Measurements from ENCODE around the gene ZCCHC8. TPM values are rescaled to one million over a fixed set of nuclear protein-coding genes. Genes with fewer than 3 reads are reported as not detected.

The ZCCHC8 gene
- total and polyA plus RNA-seq, 2 of the 8 experiments (the other 6 are each of a cell fraction or from before 2014, with no cell fraction given), result 13.8 to 28.9 TPM

- Histone ChIP-seq H3K23ac (ENCODE audit: insufficient read length) (no peak overlapping the region), H3K36me3 (ENCODE audit: control insufficient read depth in 2 of 4, insufficient read depth in 4 of 4, low read length in 3 of 4) (peaks cover 19 to 57% (median 43%) of the 10 kb centered on the region in 4 experiments), H3K27ac (ENCODE audit: low read depth, low read length) (no peak overlapping the region), H3K79me1 (ENCODE audit: low read depth, low read length) (no peaks in the 10 kb centered on the region), H2BK5ac (ENCODE audit: low read depth, low read length) (no peak overlapping the region), H4K91ac (replicated peaks; ENCODE audit: insufficient read length, low read length) (no peak overlapping the region), H3K79me2 (ENCODE audit: control insufficient read depth in 1 of 2, insufficient read depth in 2 of 2, low read length in 2 of 2) (no peaks in the 10 kb centered on the region), H3K9ac (replicated peaks in 1 of 4; ENCODE audit: extremely low read depth in 1 of 4, low read depth in 3 of 4, low read length in 3 of 4) (no peak overlapping the region), H3K9me3 (ENCODE audit: insufficient read depth in 2 of 2, low read depth in 1 of 2, low read length in 1 of 2) (no peaks in the 10 kb centered on the region), H2AFZ (ENCODE audit: low read length) (no peak overlapping the region), H2AK5ac (ENCODE audit: low read depth, low read length) (no peak overlapping the region), H3K18ac (ENCODE audit: extremely low read depth, low read length) (no peak overlapping the region), H4K5ac (ENCODE audit: insufficient read length, low read depth, low read length) (no peak overlapping the region), H3K27me3 (replicated peaks in 1 of 4; ENCODE audit: control insufficient read depth in 3 of 4, extremely low read depth in 1 of 4, insufficient read depth in 3 of 4, low read length in 3 of 4) (no peaks in the 10 kb centered on the region), H2BK120ac (replicated peaks; ENCODE audit: low read depth, low read length) (no peak overlapping the region), H3K23me2 (ENCODE audit: low read depth, low read length) (no peaks in the 10 kb centered on the region), H3K4me1 (replicated peaks in 1 of 4; ENCODE audit: control insufficient read depth in 3 of 4, insufficient read depth in 4 of 4, low read length in 3 of 4) (no peaks in the 10 kb centered on the region), H2BK20ac (ENCODE audit: low read length) (no peak overlapping the region), H3K4me3 (ENCODE audit: extremely low read depth in 1 of 4, insufficient read depth in 2 of 4, low read depth in 3 of 4, low read length in 4 of 4) (no peak overlapping the region), H3K4me2 (ENCODE audit: insufficient read depth in 1 of 2, low read depth in 2 of 2, low read length in 2 of 2) (no peak overlapping the region), H4K20me1 (replicated peaks in 1 of 2; ENCODE audit: control insufficient read depth in 1 of 2, insufficient read depth in 2 of 2, low read length in 2 of 2) (peaks cover 0 to 2% of the 10 kb centered on the region in 2 experiments), H3K4ac (replicated peaks; ENCODE audit: insufficient read length, low read depth, low read length) (no peak overlapping the region), H2BK12ac (ENCODE audit: low read depth, low read length) (no peak overlapping the region), H3K56ac (replicated peaks; ENCODE audit: insufficient read length, low read depth, low read length) (no peak overlapping the region), H2BK15ac (ENCODE audit: low read length) (no peak overlapping the region), H4K8ac (ENCODE audit: extremely low read depth, insufficient read depth, low read length) (no peak overlapping the region; the same call in 1 of the 2 replicates), H3K14ac (ENCODE audit: insufficient read length) (no peak overlapping the region)
- FAIRE-seq (no peak), DNase-seq (ENCODE audit: low read depth in 1 of 2, low spot score in 2 of 2) (no peak)
- ChIA-PET POLR2A (ENCODE audit: partially characterized antibody) (interaction anchor here (0.6 to 5.9 kb wide), 12 partner anchors 9 to 201 kb away, joined by 3 to 43 read pairs (median 3); partner anchors contain the start of genes KNTC1, RSRC2 and ZCCHC8), CTCF (ENCODE audit: partially characterized antibody) (interaction anchor here (0.6 to 5.5 kb wide), 14 partner anchors 11 to 258 kb away, joined by 3 to 130 read pairs (median 4); partner anchors contain the start of gene ZCCHC8)
- 94% methylated on average over 19 of the region's 19 CpGs; no CpG with 5 or more reads in 1 of the 2 experiments for WGBS, 2 experiments (ENCODE audit: extremely low coverage in 1 of 2, insufficient coverage in 1 of 2, insufficient read length in 1 of 2, insufficient replicate concordance in 2 of 2, low coverage in 1 of 2, low lambda C conversion rate in 2 of 2, missing lambda C conversion rate in 1 of 2)
- no peak for TF ChIP-seq SRF (IDR thresholded peaks at IDR 0.05; ENCODE audit: low read depth, low read length)
- TF ChIP-seq TAF7 (optimal IDR thresholded peaks at IDR 0.05; ENCODE audit: borderline replicate concordance, low read depth, low read length), result no peak
- TF ChIP-seq CREB1 (IDR thresholded peaks at IDR 0.05), result no peak
- no peak for TF ChIP-seq JUND (IDR thresholded peaks at IDR 0.05; ENCODE audit: low read length)
- no peak for TF ChIP-seq HDAC6 (IDR thresholded peaks at IDR 0.05; ENCODE audit: low read depth, low read length)
- no peak for TF ChIP-seq SP1 (IDR thresholded peaks at IDR 0.05; ENCODE audit: low read depth, low read length)
- TF ChIP-seq SIX5 (IDR thresholded peaks at IDR 0.05; ENCODE audit: low read depth, low read length), result no peak
- TF ChIP-seq ASH2L (IDR thresholded peaks at IDR 0.05; ENCODE audit: low read length), result no peak
- TF ChIP-seq TBP (IDR thresholded peaks at IDR 0.05; ENCODE audit: low read depth, low read length), result no peak
- TF ChIP-seq YY1 (IDR thresholded peaks at IDR 0.05; ENCODE audit: low read depth, low read length), result no peak
Observed at GRCh38 chr12:122473543-122474323, 27.0 kb downstream of the ZCCHC8 start.

Data from H1 (cell line).